ENCODE measurements around the gene RASD1.

RASD1 gene

DNA sequence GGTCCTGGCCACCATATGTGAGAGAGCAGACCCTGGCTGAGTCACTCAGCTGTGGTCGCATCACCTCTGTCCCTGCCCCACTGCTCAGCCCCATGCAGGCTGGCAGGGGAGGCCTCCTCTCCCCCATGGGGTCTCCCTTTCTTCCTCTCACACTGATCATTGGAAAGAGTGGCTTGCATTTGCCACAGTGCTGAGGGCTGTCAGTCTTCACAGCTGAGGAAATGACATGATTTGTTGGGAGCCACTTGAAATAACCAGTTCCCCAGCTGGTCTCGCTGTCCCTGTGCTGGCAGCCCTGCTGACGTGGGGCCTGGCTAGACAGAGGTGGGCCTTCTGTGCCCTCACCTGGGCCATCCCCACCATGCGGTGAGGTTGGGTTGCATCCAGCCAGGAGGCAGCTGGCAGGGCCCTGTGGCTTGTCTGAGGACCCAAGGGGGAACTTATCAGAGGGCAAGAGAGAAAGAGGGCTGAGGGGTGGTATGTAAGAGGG, 49.5 kb downstream of the RASD1 start:
- no peak overlapping the region for H2BK12ac ChIP-seq (ENCODE audit: low read length)
- H4K8ac ChIP-seq (ENCODE audit: low read depth, low read length): no peak overlapping the region
- H3K9ac ChIP-seq (ENCODE audit: low read depth, low read length, poor library complexity): no peak overlapping the region
- H3K27me3 ChIP-seq (ENCODE audit: control insufficient read depth in 3 of 3, insufficient read depth in 3 of 3, low read depth in 1 of 3, low read length in 3 of 3): peaks cover 0 to 12% (median 0%) of the 10 kb centered on the region in 3 experiments
- H2BK15ac ChIP-seq (ENCODE audit: low read length): no peak overlapping the region
- no peak overlapping the region for H3K27ac ChIP-seq (replicated peaks; ENCODE audit: low read length)
- no peak overlapping the region for H2AK5ac ChIP-seq (ENCODE audit: low read depth, low read length)
- H2BK5ac ChIP-seq (ENCODE audit: low read length): no peak overlapping the region
- no peak overlapping the region for H2AFZ ChIP-seq (ENCODE audit: low read length)
- H3K4me3 ChIP-seq (ENCODE audit: low read length in 2 of 2): no peak overlapping the region
- H3K14ac ChIP-seq (ENCODE audit: low read length): no peak overlapping the region
- peak overlapping the region; percentile 15 for H3K18ac ChIP-seq (ENCODE audit: low read length)
- H4K91ac ChIP-seq (ENCODE audit: low read depth, low read length, poor library complexity): no peak overlapping the region
- no peak overlapping the region for H2BK120ac ChIP-seq (ENCODE audit: low read depth, low read length)
- H3K4me1 ChIP-seq (ENCODE audit: control insufficient read depth in 2 of 2, insufficient read depth in 1 of 2, low read depth in 1 of 2, low read length in 2 of 2): peaks cover 2 to 3% of the 10 kb centered on the region in 2 donors
- H3K4ac ChIP-seq (ENCODE audit: low read length): no peak overlapping the region
- peaks cover 2 to 5% of the 10 kb centered on the region in 2 donors for H3K9me3 ChIP-seq (replicated peaks in 1 of 2; ENCODE audit: control insufficient read depth in 2 of 2, insufficient read depth in 1 of 2, low read depth in 1 of 2, low read length in 2 of 2)
- H3K36me3 ChIP-seq (replicated peaks in 1 of 2; ENCODE audit: control insufficient read depth in 2 of 2, insufficient read depth in 2 of 2, low read length in 2 of 2): no peaks in the 10 kb centered on the region
- no peaks in the 10 kb centered on the region for H3K79me1 ChIP-seq (ENCODE audit: low read depth, low read length)
- no CpG with 5 or more reads among the region's 4 CpGs for WGBS, 2 donors (ENCODE audit: extremely low coverage in 2 of 2, insufficient read length in 2 of 2, insufficient replicate concordance in 1 of 2)
- no peak overlapping the region for H3K23ac ChIP-seq (ENCODE audit: low read depth, low read length, poor library complexity)
- no peak overlapping the region for H3K4me2 ChIP-seq (ENCODE audit: insufficient read depth, low read length, poor library complexity, severe bottlenecking)
- DNase-seq (ENCODE audit: low spot score): no peak

DNA sequence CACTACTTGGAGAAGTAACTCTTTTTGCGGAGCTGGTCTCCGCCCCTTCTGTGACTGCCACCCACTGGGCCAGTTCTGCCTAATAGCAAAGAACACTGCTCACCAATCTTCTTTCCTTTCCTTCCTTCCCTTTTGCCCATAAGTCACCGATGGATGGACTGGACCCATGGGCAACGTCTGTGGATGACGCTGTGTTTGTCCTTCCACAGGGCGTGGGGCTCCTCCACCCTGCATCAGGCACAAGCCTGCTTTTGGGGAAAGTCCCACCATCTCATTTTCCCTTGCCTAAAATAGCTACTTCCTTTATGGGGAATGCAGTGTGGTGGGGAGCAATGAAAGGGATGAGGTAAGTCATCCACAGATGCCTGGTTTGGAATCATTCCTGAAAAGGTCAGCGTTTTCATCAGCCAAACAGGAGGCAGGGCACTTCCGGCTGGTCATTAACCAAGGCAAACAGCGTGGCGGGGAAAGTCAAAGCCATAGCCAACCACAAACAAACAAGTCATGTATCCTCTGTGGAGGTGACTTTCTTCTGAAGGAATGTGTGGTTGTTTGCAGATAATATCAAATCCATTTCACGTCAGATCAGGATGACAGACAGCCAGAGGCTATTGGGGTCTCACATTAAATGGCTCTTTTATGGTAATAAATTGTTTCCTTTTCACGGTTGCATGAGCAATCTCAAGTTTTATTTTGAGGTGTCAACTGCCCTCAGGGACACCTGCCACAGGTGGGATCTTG, 50.1 kb downstream of the RASD1 start:
- no peak overlapping the region for H3K23ac ChIP-seq (ENCODE audit: low read depth, low read length, poor library complexity)
- H3K27ac ChIP-seq (replicated peaks; ENCODE audit: low read length): no peak overlapping the region
- H3K36me3 ChIP-seq (replicated peaks in 1 of 2; ENCODE audit: control insufficient read depth in 2 of 2, insufficient read depth in 2 of 2, low read length in 2 of 2): no peaks in the 10 kb centered on the region
- H2BK5ac ChIP-seq (ENCODE audit: low read length): no peak overlapping the region
- peak overlapping the region; percentile 16 for H2AFZ ChIP-seq (ENCODE audit: low read length)
- peaks cover 0 to 12% (median 0%) of the 10 kb centered on the region in 3 experiments for H3K27me3 ChIP-seq (ENCODE audit: control insufficient read depth in 3 of 3, insufficient read depth in 3 of 3, low read depth in 1 of 3, low read length in 3 of 3)
- no peak for DNase-seq (ENCODE audit: low spot score)
- no peak overlapping the region for H3K4ac ChIP-seq (ENCODE audit: low read length)
- no peak overlapping the region for H3K4me2 ChIP-seq (ENCODE audit: insufficient read depth, low read length, poor library complexity, severe bottlenecking)
- no peak overlapping the region for H3K18ac ChIP-seq (ENCODE audit: low read length)
- H2BK12ac ChIP-seq (ENCODE audit: low read length): no peak overlapping the region
- no peak overlapping the region for H3K9ac ChIP-seq (ENCODE audit: low read depth, low read length, poor library complexity)
- no peak overlapping the region for H2BK15ac ChIP-seq (ENCODE audit: low read length)
- H3K9me3 ChIP-seq (replicated peaks in 1 of 2; ENCODE audit: control insufficient read depth in 2 of 2, insufficient read depth in 1 of 2, low read depth in 1 of 2, low read length in 2 of 2): peaks cover 2 to 5% of the 10 kb centered on the region in 2 donors
- H4K8ac ChIP-seq (ENCODE audit: low read depth, low read length): no peak overlapping the region
- H4K91ac ChIP-seq (ENCODE audit: low read depth, low read length, poor library complexity): no peak overlapping the region
- no peak overlapping the region for H2BK120ac ChIP-seq (ENCODE audit: low read depth, low read length)
- H3K14ac ChIP-seq (ENCODE audit: low read length): no peak overlapping the region
- no peak overlapping the region for H3K4me3 ChIP-seq (ENCODE audit: low read length in 2 of 2)
- no peaks in the 10 kb centered on the region for H3K79me1 ChIP-seq (ENCODE audit: low read depth, low read length)
- no peak overlapping the region for H2AK5ac ChIP-seq (ENCODE audit: low read depth, low read length)
- peaks cover 2 to 5% of the 10 kb centered on the region in 2 donors for H3K4me1 ChIP-seq (ENCODE audit: control insufficient read depth in 2 of 2, insufficient read depth in 1 of 2, low read depth in 1 of 2, low read length in 2 of 2)
- WGBS, 2 donors (ENCODE audit: extremely low coverage in 2 of 2, insufficient read length in 2 of 2, insufficient replicate concordance in 1 of 2): no CpG with 5 or more reads among the region's 12 CpGs

DNA sequence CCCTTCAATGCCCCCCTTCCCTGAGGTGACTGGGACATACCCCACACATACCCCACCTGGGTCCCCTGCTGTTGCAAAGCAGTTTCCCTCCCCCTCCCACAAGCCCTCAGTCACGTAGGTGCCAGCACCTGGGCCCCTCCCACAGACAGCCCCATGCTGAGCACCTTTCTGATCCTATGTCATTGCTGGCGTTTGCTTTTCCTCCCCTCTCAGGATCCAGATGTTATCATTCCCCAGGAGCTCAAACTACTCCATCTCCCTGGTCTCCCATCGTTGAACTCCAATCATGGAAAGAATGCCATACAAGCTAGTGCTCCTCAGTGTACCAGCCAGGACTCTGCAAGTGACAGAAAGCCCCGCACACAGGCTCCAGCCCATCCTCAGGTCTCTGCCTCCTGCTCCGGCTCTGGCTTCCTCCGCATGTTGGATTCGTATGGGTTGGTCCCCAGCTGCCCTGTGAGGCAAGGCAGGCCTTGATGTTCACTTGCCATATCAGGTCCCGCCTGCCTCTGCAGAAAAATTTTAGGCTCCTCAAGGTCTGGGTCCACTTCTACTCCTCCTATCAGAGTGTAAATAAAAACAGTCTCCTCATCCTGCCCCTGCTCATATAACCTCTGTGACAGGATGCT, 50.8 kb downstream of the RASD1 start:
- no peak overlapping the region for H3K4ac ChIP-seq (ENCODE audit: low read length)
- no peak overlapping the region for H3K14ac ChIP-seq (ENCODE audit: low read length)
- DNase-seq (ENCODE audit: low spot score): no peak
- no peak overlapping the region for H3K4me2 ChIP-seq (ENCODE audit: insufficient read depth, low read length, poor library complexity, severe bottlenecking)
- H3K79me1 ChIP-seq (ENCODE audit: low read depth, low read length): no peaks in the 10 kb centered on the region
- H3K36me3 ChIP-seq (replicated peaks in 1 of 2; ENCODE audit: control insufficient read depth in 2 of 2, insufficient read depth in 2 of 2, low read length in 2 of 2): no peaks in the 10 kb centered on the region
- H3K18ac ChIP-seq (ENCODE audit: low read length): no peak overlapping the region
- H4K8ac ChIP-seq (ENCODE audit: low read depth, low read length): no peak overlapping the region
- no peak overlapping the region for H2BK15ac ChIP-seq (ENCODE audit: low read length)
- no peak overlapping the region for H3K27ac ChIP-seq (replicated peaks; ENCODE audit: low read length)
- H3K9ac ChIP-seq (ENCODE audit: low read depth, low read length, poor library complexity): no peak overlapping the region
- H2BK5ac ChIP-seq (ENCODE audit: low read length): no peak overlapping the region
- H3K23ac ChIP-seq (ENCODE audit: low read depth, low read length, poor library complexity): no peak overlapping the region
- H3K27me3 ChIP-seq (ENCODE audit: control insufficient read depth in 3 of 3, insufficient read depth in 3 of 3, low read depth in 1 of 3, low read length in 3 of 3): peaks cover 0 to 7% (median 0%) of the 10 kb centered on the region in 3 experiments
- H3K9me3 ChIP-seq (replicated peaks in 1 of 2; ENCODE audit: control insufficient read depth in 2 of 2, insufficient read depth in 1 of 2, low read depth in 1 of 2, low read length in 2 of 2): peaks cover 2 to 5% of the 10 kb centered on the region in 2 donors
- H2AFZ ChIP-seq (ENCODE audit: low read length): no peak overlapping the region
- no peak overlapping the region for H4K91ac ChIP-seq (ENCODE audit: low read depth, low read length, poor library complexity)
- no CpG with 5 or more reads among the region's 8 CpGs for WGBS, 2 donors (ENCODE audit: extremely low coverage in 2 of 2, insufficient read length in 2 of 2, insufficient replicate concordance in 1 of 2)
- H2AK5ac ChIP-seq (ENCODE audit: low read depth, low read length): peak overlapping the region; percentile 41
- H2BK12ac ChIP-seq (ENCODE audit: low read length): no peak overlapping the region
- H2BK120ac ChIP-seq (ENCODE audit: low read depth, low read length): no peak overlapping the region
- peaks cover 2 to 5% of the 10 kb centered on the region in 2 donors for H3K4me1 ChIP-seq (ENCODE audit: control insufficient read depth in 2 of 2, insufficient read depth in 1 of 2, low read depth in 1 of 2, low read length in 2 of 2)
- no peak overlapping the region for H3K4me3 ChIP-seq (ENCODE audit: low read length in 2 of 2)
